Transverse colon (tissue), 4 donors: ENCODE measurements around the gene ITGB3BP.

Source experiments
- CTCF ChIP-seq, 5 experiments: fragments of 200-600 bp in 3 of 5; fragments of 450-650 bp in 2 of 5; sonication (generic) in 3 of 5; IDR thresholded peaks; 1 replicate in 2 of 5; 2 replicates in 3 of 5; pipeline ENCODE4 v1.5.1; 2016 to 2017; ENCODE audit warnings: antibody characterized with exemption in 5 of 5, inconsistent platforms in 3 of 5, mild to moderate bottlenecking in 2 of 5, moderate library complexity in 1 of 5
- EP300 ChIP-seq: sonication (generic); formaldehyde crosslinking; IDR thresholded peaks from one replicate; pipeline ENCODE4 v1.6.1; 2017; ENCODE audit warnings: antibody characterized with exemption, low read depth
- POLR2A ChIP-seq: fragments of 450-650 bp; IDR thresholded peaks from one replicate; pipeline ENCODE4 v1.6.1; 2016; ENCODE audit warnings: antibody characterized with exemption, mild to moderate bottlenecking, moderate library complexity
- POLR2AphosphoS5 ChIP-seq, 3 donors: sonication (generic); formaldehyde crosslinking; IDR thresholded peaks; one replicate each; pipeline ENCODE4 v1.6.1; 2016; ENCODE audit warnings: antibody characterized with exemption in 3 of 3

GRCh38 chr1:63516629-63517028 lies 6.4 kb downstream of the ITGB3BP start:
- no peak for TF ChIP-seq EP300
- TF ChIP-seq POLR2AphosphoS5 (IDR thresholded peaks at IDR 0.05) = no peak
- no peak for TF ChIP-seq CTCF (IDR thresholded peaks at IDR 0.05)
- no peak for TF ChIP-seq POLR2A
